ENCODE results near the gene SCAF11. TPM values are rescaled to one million over a fixed set of nuclear protein-coding genes. Genes with fewer than 3 reads are reported as not detected.

Gene SCAF11
- total RNA-seq, 4 donors from 2014 or later: 124 to 145 (median 137) TPM

DNA sequence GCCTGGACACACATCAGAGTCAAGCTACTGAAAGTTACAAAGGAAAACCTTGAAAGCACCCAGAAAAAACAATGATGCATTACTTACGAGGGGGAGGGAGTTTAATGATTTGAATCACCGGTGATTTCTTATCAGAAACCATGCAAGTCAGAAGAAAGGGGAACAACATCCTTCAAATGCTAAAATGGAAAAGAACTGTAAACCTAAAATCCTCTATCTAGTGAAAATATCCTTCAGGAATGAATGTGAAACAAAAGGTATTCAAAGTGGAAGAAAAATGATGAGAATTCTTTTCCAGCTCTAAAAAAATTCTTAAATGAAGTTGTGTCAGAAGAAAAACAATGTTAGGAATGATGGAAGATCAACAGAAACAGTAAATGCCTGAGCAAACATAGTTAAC lies 16.8 kb downstream of the SCAF11 start:
- no peaks in the 10 kb centered on the region for H3K36me3 ChIP-seq
- TF ChIP-seq EP300 (IDR thresholded peaks at IDR 0.05): no peak
- TF ChIP-seq POLR2AphosphoS5 (IDR thresholded peaks at IDR 0.05): no peak
- TF ChIP-seq, protein P1, sequence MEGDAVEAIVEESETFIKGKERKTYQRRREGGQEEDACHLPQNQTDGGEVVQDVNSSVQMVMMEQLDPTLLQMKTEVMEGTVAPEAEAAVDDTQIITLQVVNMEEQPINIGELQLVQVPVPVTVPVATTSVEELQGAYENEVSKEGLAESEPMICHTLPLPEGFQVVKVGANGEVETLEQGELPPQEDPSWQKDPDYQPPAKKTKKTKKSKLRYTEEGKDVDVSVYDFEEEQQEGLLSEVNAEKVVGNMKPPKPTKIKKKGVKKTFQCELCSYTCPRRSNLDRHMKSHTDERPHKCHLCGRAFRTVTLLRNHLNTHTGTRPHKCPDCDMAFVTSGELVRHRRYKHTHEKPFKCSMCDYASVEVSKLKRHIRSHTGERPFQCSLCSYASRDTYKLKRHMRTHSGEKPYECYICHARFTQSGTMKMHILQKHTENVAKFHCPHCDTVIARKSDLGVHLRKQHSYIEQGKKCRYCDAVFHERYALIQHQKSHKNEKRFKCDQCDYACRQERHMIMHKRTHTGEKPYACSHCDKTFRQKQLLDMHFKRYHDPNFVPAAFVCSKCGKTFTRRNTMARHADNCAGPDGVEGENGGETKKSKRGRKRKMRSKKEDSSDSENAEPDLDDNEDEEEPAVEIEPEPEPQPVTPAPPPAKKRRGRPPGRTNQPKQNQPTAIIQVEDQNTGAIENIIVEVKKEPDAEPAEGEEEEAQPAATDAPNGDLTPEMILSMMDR (IDR thresholded peaks at IDR 0.05): no peak
- TF ChIP-seq POLR2A (IDR thresholded peaks at IDR 0.05): no peak
- no peak overlapping the region for H3K4me3 ChIP-seq
- no peaks in the 10 kb centered on the region for H3K27me3 ChIP-seq
- WGBS, 2 donors (ENCODE audit: low coverage in 1 of 2): 46 to 65% methylated on average over 2 of the region's 2 CpGs
- no peak for ATAC-seq
- peaks cover 10 to 85% (median 17%) of the 10 kb centered on the region in 3 donors for H3K4me1 ChIP-seq
- H3K27ac ChIP-seq: peak overlapping the region in 1 of 4 donors; percentile 6
- H3K9me3 ChIP-seq: no peaks in the 10 kb centered on the region

DNA sequence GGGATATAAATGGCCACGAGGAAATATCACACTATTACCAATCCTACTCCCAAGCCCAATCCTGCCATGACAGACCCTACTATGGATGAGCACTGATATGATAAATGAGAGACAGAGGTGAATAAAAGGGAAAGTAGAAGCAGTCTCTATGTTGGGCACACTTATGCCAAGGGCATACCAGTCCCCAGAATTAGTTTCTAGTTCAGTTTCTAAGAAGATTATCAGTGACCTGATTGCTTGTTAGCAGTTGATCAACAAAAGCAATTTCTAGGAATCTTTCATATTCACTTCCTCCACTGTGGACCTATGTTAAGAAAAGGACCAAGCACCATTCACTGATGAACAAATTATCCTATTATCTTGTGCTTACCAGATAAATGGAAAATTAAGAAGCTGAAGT lies 20.0 kb downstream of the SCAF11 start:
- Histone ChIP-seq H3K36me3 (no peaks in the 10 kb centered on the region), H3K4me3 (no peak overlapping the region), H3K9me3 (no peaks in the 10 kb centered on the region), H3K27me3 (no peaks in the 10 kb centered on the region), H3K27ac (no peak overlapping the region), H3K4me1 (peaks cover 6 to 85% (median 29%) of the 10 kb centered on the region in 3 donors)
- TF ChIP-seq, protein P1 (IDR thresholded peaks at IDR 0.05): no peak
- TF ChIP-seq POLR2AphosphoS5 (IDR thresholded peaks at IDR 0.05) (no peak), POLR2A (IDR thresholded peaks at IDR 0.05) (no peak), EP300 (IDR thresholded peaks at IDR 0.05) (no peak)
- no peak for ATAC-seq
- WGBS, 2 donors (ENCODE audit: low coverage in 1 of 2): 86 to 100% methylated on average over 1 of the region's 1 CpG

DNA sequence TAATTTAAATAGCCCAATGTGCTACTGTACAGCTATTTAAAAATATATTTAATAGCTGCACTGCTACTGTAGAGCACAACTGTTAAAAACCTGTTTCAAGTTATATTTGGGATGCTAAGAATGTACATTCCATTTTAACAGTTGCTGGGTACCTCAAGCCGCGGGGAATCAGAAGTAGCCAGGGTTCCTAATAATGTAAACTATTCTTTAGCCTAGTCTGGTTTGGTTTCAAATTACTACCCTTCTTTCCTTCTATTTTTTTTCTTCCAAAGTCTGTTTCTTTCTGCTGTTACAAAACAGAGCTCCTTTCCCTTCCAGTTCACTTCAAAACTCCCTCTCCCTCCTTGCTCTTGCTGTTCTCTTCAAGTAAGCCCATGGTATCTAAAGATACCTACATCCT lies 21.3 kb downstream of the SCAF11 start:
- no peaks in the 10 kb centered on the region for H3K9me3 ChIP-seq
- H3K27ac ChIP-seq: peak overlapping the region in 2 of 4 donors; percentile 14 to 48
- no peak for ATAC-seq
- TF ChIP-seq POLR2A (IDR thresholded peaks at IDR 0.05): no peak
- no peak for TF ChIP-seq EP300 (IDR thresholded peaks at IDR 0.05)
- H3K4me3 ChIP-seq: no peak overlapping the region
- H3K27me3 ChIP-seq: no peaks in the 10 kb centered on the region
- peaks cover 6 to 90% (median 31%) of the 10 kb centered on the region in 3 donors for H3K4me1 ChIP-seq
- no peaks in the 10 kb centered on the region for H3K36me3 ChIP-seq
- WGBS, 2 donors (ENCODE audit: low coverage in 1 of 2): 0 to 9% methylated on average over 1 to 2 of the region's 2 CpGs

DNA sequence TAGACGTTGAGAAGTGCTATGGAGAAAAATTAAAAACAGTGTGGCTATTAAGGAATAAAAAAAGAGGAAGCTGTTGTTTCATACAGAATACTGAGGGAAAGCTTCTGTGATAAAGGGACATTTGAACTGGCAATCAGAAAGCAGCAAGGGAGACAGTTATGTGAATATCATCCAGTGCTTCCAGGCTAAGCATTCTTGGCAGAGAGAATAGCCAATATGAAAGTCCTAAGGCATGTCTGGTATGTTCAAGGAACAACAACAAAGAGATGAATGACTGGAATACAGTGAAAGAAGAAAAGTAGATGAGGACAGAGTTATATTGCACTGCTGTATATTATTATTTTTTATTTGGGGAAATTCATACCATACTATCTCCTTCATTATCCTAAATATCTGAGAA lies 23.9 kb downstream of the SCAF11 start:
- WGBS, 2 donors (ENCODE audit: low coverage in 1 of 2): 0 to 20% methylated on average over 1 of the region's 1 CpG
- Histone ChIP-seq H3K9me3 (no peaks in the 10 kb centered on the region), H3K27me3 (no peaks in the 10 kb centered on the region), H3K36me3 (peaks cover 0 to 4% of the 10 kb centered on the region in 2 donors), H3K4me3 (no peak overlapping the region), H3K4me1 (peaks cover 6 to 77% (median 29%) of the 10 kb centered on the region in 3 donors), H3K27ac (peak overlapping the region in 2 of 4 donors; percentile 13 to 41)
- TF ChIP-seq EP300 (IDR thresholded peaks at IDR 0.05): no peak
- TF ChIP-seq, protein P1 (IDR thresholded peaks at IDR 0.05): no peak
- TF ChIP-seq POLR2A (IDR thresholded peaks at IDR 0.05): no peak
- ATAC-seq: peak; percentile 69

DNA sequence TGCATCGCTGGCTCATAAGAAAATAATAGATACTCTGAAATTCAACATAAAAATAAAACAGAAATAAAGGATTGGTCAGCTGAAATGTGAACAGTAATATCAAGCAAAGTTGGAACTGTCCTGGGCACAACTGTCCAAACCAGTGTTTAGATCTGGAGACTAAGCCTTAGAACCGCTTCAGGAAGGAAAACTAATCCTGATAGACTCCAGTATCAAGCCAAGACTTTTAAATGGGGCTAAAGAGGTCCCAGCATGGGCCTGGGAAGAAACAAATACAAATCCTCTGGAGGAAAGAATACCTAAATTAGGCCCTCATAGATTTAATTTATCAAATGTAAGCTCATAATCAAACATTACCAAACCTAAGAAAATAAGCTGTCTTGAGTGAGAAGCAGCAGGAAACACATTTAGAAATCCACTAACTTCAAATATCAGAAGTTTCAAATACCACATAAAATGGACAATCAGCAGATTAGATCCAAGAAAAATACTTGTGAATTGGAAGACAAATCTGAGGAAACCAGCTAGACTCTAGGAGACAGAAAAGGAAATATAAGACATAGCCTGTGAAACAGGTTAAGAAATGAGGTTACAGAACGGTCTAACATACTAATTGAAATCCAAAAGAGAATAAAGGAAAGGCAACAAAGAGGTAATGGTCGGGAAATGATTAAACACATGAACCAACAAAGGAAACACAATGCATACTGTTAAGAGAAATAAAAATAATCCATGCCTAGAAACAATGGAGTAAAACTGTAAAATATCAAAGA lies 27.6 kb downstream of the SCAF11 start:
- Histone ChIP-seq H3K27me3 (no peaks in the 10 kb centered on the region), H3K4me3 (no peak overlapping the region), H3K4me1 (peaks cover 5 to 71% (median 18%) of the 10 kb centered on the region in 3 donors), H3K9me3 (no peaks in the 10 kb centered on the region), H3K27ac (peak overlapping the region in 1 of 4 donors; percentile 6), H3K36me3 (peaks cover 0 to 4% of the 10 kb centered on the region in 2 donors)
- ATAC-seq: no peak
- TF ChIP-seq EP300 (IDR thresholded peaks at IDR 0.05): no peak
- 88 to 100% methylated on average over 1 to 4 of the region's 4 CpGs for WGBS, 2 donors (ENCODE audit: low coverage in 1 of 2)

DNA sequence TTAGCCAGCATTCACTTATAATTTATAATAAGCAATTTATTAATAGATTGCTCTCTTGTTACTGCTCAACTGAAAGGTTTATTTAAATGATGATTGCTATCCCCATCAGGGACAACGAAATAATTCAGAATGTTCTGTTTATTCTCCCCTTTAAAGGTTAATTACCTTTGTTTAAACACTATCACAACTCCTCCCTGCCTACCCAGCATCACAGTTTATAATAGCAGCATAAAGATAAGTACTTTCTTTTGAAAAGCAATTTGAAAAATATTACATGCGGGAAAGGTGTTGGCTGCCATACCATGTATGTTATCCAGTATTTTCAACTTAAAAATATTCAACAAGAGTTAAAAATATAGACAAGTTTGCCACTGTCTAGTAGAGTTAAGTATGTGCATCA lies 30.6 kb downstream of the SCAF11 start:
- Histone ChIP-seq H3K27me3 (no peaks in the 10 kb centered on the region), H3K4me1 (peaks cover 0 to 45% (median 2%) of the 10 kb centered on the region in 3 donors), H3K4me3 (no peak overlapping the region), H3K36me3 (peaks cover 0 to 4% of the 10 kb centered on the region in 2 donors), H3K27ac (peak overlapping the region in 3 of 4 donors; percentile 23 to 53 (median 39)), H3K9me3 (no peaks in the 10 kb centered on the region)
- TF ChIP-seq EP300 (IDR thresholded peaks at IDR 0.05) (no peak), POLR2A (IDR thresholded peaks at IDR 0.05) (no peak), POLR2AphosphoS5 (IDR thresholded peaks at IDR 0.05) (no peak)
- TF ChIP-seq, protein P1 (IDR thresholded peaks at IDR 0.05): no peak
- WGBS, 2 donors (ENCODE audit: low coverage in 1 of 2): 41 to 48% methylated on average over 2 of the region's 2 CpGs
- ATAC-seq: no peak
